ENCODE data around the gene CCNT2.
"Not testable (repeated sequence)": the region's sequence is repeated elsewhere in the genome, so short reads cannot be mapped to it uniquely, and the experiment has no call there.

CCNT2 gene

GRCh38 chr2:134975281-134976009 lies 56.8 kb downstream of the CCNT2 start:
- DNase-seq (ENCODE audit: low read depth in 2 of 2): no peak

GRCh38 chr2:134976074-134976702 lies 57.6 kb downstream of the CCNT2 start:
- no peak for DNase-seq (ENCODE audit: low read depth in 2 of 2)

GRCh38 chr2:134977104-134977503 lies 58.5 kb downstream of the CCNT2 start:
- not testable (repeated sequence) for DNase-seq (ENCODE audit: low read depth in 2 of 2)

GRCh38 chr2:134979221-134979620 lies 60.6 kb downstream of the CCNT2 start:
- DNase-seq (ENCODE audit: low read depth in 2 of 2): no peak

- DNase-seq (ENCODE audit: low read depth in 2 of 2): no peak
Observed at GRCh38 chr2:134980639-134981038, 62.0 kb downstream of the CCNT2 start.

- DNase-seq (ENCODE audit: low read depth in 2 of 2): no peak
Observed at GRCh38 chr2:134982603-134983002, 64.0 kb downstream of the CCNT2 start.

GRCh38 chr2:134985061-134985460 lies 66.4 kb downstream of the CCNT2 start:
- no peak for DNase-seq (ENCODE audit: low read depth in 2 of 2)

GRCh38 chr2:134988994-134989605 lies 70.5 kb downstream of the CCNT2 start:
- DNase-seq (ENCODE audit: low read depth in 2 of 2): peak in 1 of 2 experiments; percentile 4

- DNase-seq (ENCODE audit: low read depth in 2 of 2): no peak
Observed at GRCh38 chr2:134999521-134999920, 80.9 kb downstream of the CCNT2 start.

GRCh38 chr2:135002836-135003235 lies 84.2 kb downstream of the CCNT2 start:
- no peak for DNase-seq (ENCODE audit: low read depth in 2 of 2)

- peak; percentile 21 to 35 for DNase-seq (ENCODE audit: low read depth in 2 of 2)
Observed at GRCh38 chr2:135004005-135004746, 85.6 kb downstream of the CCNT2 start.

- no peak for DNase-seq (ENCODE audit: low read depth in 2 of 2)
Observed at GRCh38 chr2:135005753-135006152, 87.1 kb downstream of the CCNT2 start.

All from fibroblast of skin of left quadriceps (primary cell).